ENCODE measurements around the gene TREML2. TPM values are rescaled to one million over a fixed set of nuclear protein-coding genes. Genes with fewer than 3 reads are reported as not detected.
A peak's percentile ranks its signal among the peaks of the same experiment; 100 is the strongest.

The TREML2 gene
- total and polyA plus RNA-seq, 2 of the 13 experiments (the other 11 are each of a cell fraction or from before 2014, with no cell fraction given), result not detected

DNA sequence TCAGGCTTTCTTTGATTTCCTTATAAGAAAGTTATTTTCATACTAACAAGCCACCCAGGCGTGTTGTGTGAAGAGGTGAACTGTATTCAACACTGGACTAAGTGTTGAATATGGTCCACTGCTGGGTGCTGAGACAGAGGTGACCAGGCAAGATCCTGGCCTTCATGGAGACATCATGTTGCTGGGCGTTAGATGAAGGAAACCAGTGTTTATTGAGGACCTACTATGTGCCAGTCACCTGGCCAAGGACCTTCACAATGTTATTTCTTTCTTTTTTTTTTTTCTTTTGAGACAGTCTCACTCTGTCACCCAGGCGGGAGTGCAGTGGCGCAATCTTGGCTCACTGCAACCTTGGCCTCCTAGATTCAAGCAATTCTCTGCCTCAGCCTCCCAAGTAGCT lies 44.9 kb downstream of the TREML2 start:
- Histone ChIP-seq H2AFZ (ENCODE audit: low read length) (no peak overlapping the region), H4K20me1 (ENCODE audit: insufficient read depth, low read length) (no peaks in the 10 kb centered on the region), H3K9me3 (ENCODE audit: low read length) (no peaks in the 10 kb centered on the region), H3K4me2 (ENCODE audit: low read depth, low read length) (no peak overlapping the region), H3K27ac (ENCODE audit: extremely low read length, insufficient read depth, low read length) (no peak overlapping the region), H3K4me3 (replicated peaks in 1 of 3; ENCODE audit: insufficient read depth in 1 of 3, low read depth in 2 of 3, low read length in 3 of 3) (no peak overlapping the region), H3K36me3 (replicated peaks in 1 of 2; ENCODE audit: control insufficient read depth in 1 of 2, insufficient read depth in 2 of 2, low read length in 2 of 2) (no peaks in the 10 kb centered on the region), H3K4me1 (ENCODE audit: insufficient read depth, low read length) (peaks cover 25% of the 10 kb centered on the region), H3K9ac (ENCODE audit: insufficient read depth, low read depth, low read length) (no peak overlapping the region), H3K27me3 (ENCODE audit: control insufficient read depth in 1 of 2, insufficient read depth in 2 of 2, low read length in 2 of 2) (peaks cover 1 to 18% of the 10 kb centered on the region in 2 experiments; a peak in 1 of 5 replicates), H3K79me2 (ENCODE audit: insufficient read depth, low read length) (no peaks in the 10 kb centered on the region)
- intact Hi-C loops (cut with micrococcal nuclease; ENCODE audit: unreplicated experiment) (no loop called here), in situ Hi-C loops (cut with HindIII; ENCODE audit: extremely low pct_ligation_motif_present, low pct_unique_long_range_greater_than_20kb) (no loop called here)
- CTCF ChIA-PET (ENCODE audit: low intra/inter-chr PET ratio, low total read pairs), result no interaction called here
- DNase-seq (ENCODE audit: low spot score) (no peak), ATAC-seq (peak; percentile 31; the same call in 2 of the 3 replicates), FAIRE-seq (no peak)
- BruUV-seq (replicated peaks), result no TSS peak
- POLR2A ChIA-PET, result no interaction called here
- TF ChIP-seq KLF6 (CRISPR knock-in tag; IDR thresholded peaks at IDR 0.05), result no peak
- TF ChIP-seq ZKSCAN1 (IDR thresholded peaks at IDR 0.05; ENCODE audit: low read length), result peak; percentile 76
- WGBS (ENCODE audit: low lambda C conversion rate), result 49% methylated on average over 4 of the region's 4 CpGs

GRCh38 chr6:41155132-41155805 lies 45.7 kb downstream of the TREML2 start:
- ATAC-seq (peak; percentile 82), DNase-seq (ENCODE audit: low spot score) (peak; percentile 86), FAIRE-seq (peak; percentile 76)
- Histone ChIP-seq H3K4me2 (ENCODE audit: low read depth, low read length) (peak overlapping the region; percentile 30), H2AFZ (ENCODE audit: low read length) (no peak overlapping the region), H3K79me2 (ENCODE audit: insufficient read depth, low read length) (no peaks in the 10 kb centered on the region), H3K9me3 (ENCODE audit: low read length) (no peaks in the 10 kb centered on the region), H3K27ac (ENCODE audit: extremely low read length, insufficient read depth, low read length) (peak overlapping the region; percentile 0), H4K20me1 (ENCODE audit: insufficient read depth, low read length) (no peaks in the 10 kb centered on the region), H3K36me3 (replicated peaks in 1 of 2; ENCODE audit: control insufficient read depth in 1 of 2, insufficient read depth in 2 of 2, low read length in 2 of 2) (no peaks in the 10 kb centered on the region), H3K9ac (ENCODE audit: insufficient read depth, low read depth, low read length) (no peak overlapping the region), H3K27me3 (ENCODE audit: control insufficient read depth in 1 of 2, insufficient read depth in 2 of 2, low read length in 2 of 2) (peaks cover 1 to 18% of the 10 kb centered on the region in 2 experiments; a peak in 1 of 5 replicates), H3K4me1 (ENCODE audit: insufficient read depth, low read length) (peaks cover 25% of the 10 kb centered on the region), H3K4me3 (replicated peaks in 1 of 3; ENCODE audit: insufficient read depth in 1 of 3, low read depth in 2 of 3, low read length in 3 of 3) (no peak overlapping the region)
- CTCF ChIA-PET (ENCODE audit: low intra/inter-chr PET ratio, low total read pairs), result no interaction called here
- POLR2A ChIA-PET, result no interaction called here
- 11% methylated on average over 7 of the region's 7 CpGs for WGBS (ENCODE audit: low lambda C conversion rate)
- in situ Hi-C loops (cut with HindIII; ENCODE audit: extremely low pct_ligation_motif_present, low pct_unique_long_range_greater_than_20kb) (no loop called here), intact Hi-C loops (cut with micrococcal nuclease; ENCODE audit: unreplicated experiment) (no loop called here)
- no TSS peak for BruUV-seq (replicated peaks)
- TF ChIP-seq, protein P1, sequence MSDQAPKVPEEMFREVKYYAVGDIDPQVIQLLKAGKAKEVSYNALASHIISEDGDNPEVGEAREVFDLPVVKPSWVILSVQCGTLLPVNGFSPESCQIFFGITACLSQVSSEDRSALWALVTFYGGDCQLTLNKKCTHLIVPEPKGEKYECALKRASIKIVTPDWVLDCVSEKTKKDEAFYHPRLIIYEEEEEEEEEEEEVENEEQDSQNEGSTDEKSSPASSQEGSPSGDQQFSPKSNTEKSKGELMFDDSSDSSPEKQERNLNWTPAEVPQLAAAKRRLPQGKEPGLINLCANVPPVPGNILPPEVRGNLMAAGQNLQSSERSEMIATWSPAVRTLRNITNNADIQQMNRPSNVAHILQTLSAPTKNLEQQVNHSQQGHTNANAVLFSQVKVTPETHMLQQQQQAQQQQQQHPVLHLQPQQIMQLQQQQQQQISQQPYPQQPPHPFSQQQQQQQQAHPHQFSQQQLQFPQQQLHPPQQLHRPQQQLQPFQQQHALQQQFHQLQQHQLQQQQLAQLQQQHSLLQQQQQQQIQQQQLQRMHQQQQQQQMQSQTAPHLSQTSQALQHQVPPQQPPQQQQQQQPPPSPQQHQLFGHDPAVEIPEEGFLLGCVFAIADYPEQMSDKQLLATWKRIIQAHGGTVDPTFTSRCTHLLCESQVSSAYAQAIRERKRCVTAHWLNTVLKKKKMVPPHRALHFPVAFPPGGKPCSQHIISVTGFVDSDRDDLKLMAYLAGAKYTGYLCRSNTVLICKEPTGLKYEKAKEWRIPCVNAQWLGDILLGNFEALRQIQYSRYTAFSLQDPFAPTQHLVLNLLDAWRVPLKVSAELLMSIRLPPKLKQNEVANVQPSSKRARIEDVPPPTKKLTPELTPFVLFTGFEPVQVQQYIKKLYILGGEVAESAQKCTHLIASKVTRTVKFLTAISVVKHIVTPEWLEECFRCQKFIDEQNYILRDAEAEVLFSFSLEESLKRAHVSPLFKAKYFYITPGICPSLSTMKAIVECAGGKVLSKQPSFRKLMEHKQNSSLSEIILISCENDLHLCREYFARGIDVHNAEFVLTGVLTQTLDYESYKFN (CRISPR knock-in tag; conservative IDR thresholded peaks at IDR 0.05), result peak; percentile 59
- TF ChIP-seq ATM (IDR thresholded peaks at IDR 0.05; ENCODE audit: borderline replicate concordance) (no peak), ZSCAN22 (CRISPR knock-in tag; IDR thresholded peaks at IDR 0.05) (no peak), EHMT2 (IDR thresholded peaks at IDR 0.05; ENCODE audit: borderline replicate concordance, low read depth, low read length) (0 out of 2 replicates have a peak, but pooled peaks have one; percentile 44), ZNF205 (CRISPR knock-in tag; IDR thresholded peaks at IDR 0.05) (no peak), EP300 (IDR thresholded peaks at IDR 0.05; ENCODE audit: low read depth in 2 of 2, low read length in 2 of 2) (peak in 1 of 2 experiments; percentile 55; a peak in 1 of 4 replicates), EP300 (CRISPR knock-in tag; IDR thresholded peaks at IDR 0.05; ENCODE audit: borderline replicate concordance) (no peak), MAFK (conservative IDR thresholded peaks at IDR 0.05 in 1 of 2, IDR thresholded peaks at IDR 0.05 in 1 of 2; ENCODE audit: low read length in 2 of 2) (no peak), TRAFD1 (CRISPR knock-in tag; IDR thresholded peaks at IDR 0.05; ENCODE audit: borderline replicate concordance) (no peak), LCORL (IDR thresholded peaks at IDR 0.05) (0 out of 2 replicates have a peak, but pooled peaks have one; percentile 19), LCORL (CRISPR knock-in tag; IDR thresholded peaks at IDR 0.05) (no peak), ZNF883 (CRISPR knock-in tag; IDR thresholded peaks at IDR 0.05; ENCODE audit: not compliant biosample characterization) (no peak)
